Renal cortex interstitium (tissue), 15 donors: Measurements from ENCODE around the gene NUTM2G. TPM values are rescaled to one million over a fixed set of nuclear protein-coding genes. Genes with fewer than 3 reads are reported as not detected.
"Not testable (repeated sequence)": the region's sequence is repeated elsewhere in the genome, so short reads cannot be mapped to it uniquely, and the experiment has no call there.

Experiments
- DNase-seq, 11 donors: peaks; one replicate each; pipeline ENCODE4 v3.0.0-alpha.2; 2013; ENCODE audit warnings: low read depth in 9 of 11, low spot score in 4 of 11; ENCODE audit errors: extremely low read depth in 1 of 11
- long read RNA-seq, 16 experiments: transcript quantifications; one replicate each; lab custom pipeline, GENCODE V29; 2026
- polyA plus RNA-seq, 3 donors: library from polyadenylated mRNA; unstranded; fragments of 120-200 nt; gene quantifications; one replicate each; pipeline ENCODE4 v1.2.1, GENCODE V29; 2013; ENCODE audit not compliant: insufficient read length in 3 of 3

The NUTM2G gene, protein sequence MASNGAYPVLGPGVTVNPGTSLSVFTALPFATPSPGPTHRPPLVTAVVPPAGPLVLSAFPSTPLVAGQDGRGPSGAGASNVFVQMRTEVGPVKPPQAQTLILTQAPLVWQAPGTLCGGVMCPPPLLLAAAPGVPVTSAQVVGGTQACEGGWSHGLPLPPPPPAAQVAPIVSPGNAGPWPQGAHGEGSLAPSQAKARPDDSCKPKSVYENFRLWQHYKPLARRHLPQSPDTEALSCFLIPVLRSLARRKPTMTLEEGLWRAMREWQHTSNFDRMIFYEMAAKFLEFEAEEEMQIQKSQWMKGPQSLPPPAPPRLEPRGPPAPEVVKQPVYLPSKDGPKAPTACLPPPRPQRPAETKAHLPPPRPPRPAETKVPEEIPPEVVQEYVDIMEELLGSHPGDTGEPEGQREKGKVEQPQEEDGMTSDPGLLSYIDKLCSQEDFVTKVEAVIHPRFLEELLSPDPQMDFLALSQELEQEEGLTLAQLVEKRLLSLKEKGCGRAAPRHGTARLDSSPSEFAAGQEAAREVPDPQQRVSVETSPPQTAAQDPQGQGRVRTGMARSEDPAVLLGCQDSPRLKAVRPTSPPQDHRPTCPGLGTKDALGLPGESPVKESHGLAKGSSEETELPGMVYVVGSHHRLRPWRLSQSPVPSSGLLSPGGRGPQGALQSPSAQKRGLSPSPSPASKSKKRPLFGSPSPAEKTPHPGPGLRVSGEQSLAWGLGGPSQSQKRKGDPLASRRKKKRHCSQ
- 1 to 10 TPM in 1 of 3 donors, under 1 TPM in 2; 0.31 to 4.0 (median 0.57) TPM for polyA plus RNA-seq
- long read RNA-seq, donor 1, partial matches to known transcripts = 5 of 5 reads
- long read RNA-seq, donor 1, other reads (novel, unspliced or antisense) = 0 of 5 reads
- long read RNA-seq, donor 2 = 0 reads
- long read RNA-seq, donor 3 = 0 reads
- long read RNA-seq, donor 4 = 0 reads
- long read RNA-seq, donor 5 = 0 reads
- long read RNA-seq, donor 6, partial matches to known transcripts = 5 of 5 reads
- long read RNA-seq, donor 6, other reads (novel, unspliced or antisense) = 0 of 5 reads
- long read RNA-seq, donor 7 = 0 reads
- long read RNA-seq, donor 8 = 0 reads
- long read RNA-seq, donor 9, partial matches to known transcripts = 30 of 42 reads
- long read RNA-seq, donor 9, other reads (novel, unspliced or antisense) = 12 of 42 reads
- long read RNA-seq, donor 10 = 0 reads
- long read RNA-seq, donor 11 = 0 reads
- long read RNA-seq, donor 12 = 0 reads
- long read RNA-seq, donor 13 = 0 reads
- long read RNA-seq, donor 14 = 0 reads
- long read RNA-seq, donor 15 = 0 reads
- long read RNA-seq, donor 16 = 0 reads

DNA sequence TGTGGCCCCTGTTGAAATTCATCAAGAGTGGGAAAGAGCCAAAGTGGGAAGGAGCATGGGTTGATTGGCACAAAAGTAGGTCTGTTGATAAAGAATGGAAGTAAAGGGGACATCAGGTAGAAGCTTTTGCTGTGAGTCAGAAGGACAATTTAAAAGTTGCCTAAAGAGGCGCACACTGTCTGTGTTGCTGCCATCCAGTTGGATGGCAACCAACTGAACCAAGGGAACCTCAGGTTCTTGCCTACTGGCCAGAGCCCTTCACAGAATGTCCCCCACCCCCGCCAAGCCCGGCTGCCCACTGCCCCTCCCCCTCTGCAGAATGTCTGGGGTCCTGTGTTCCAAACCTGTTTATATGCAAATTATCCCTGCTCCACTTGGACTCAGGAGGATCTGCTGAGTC lies at the start of gene NUTM2G:
TSS of gene NUTM2G (plus strand) at position 301 of the 400 bp plus-strand sequence. CDS start 182 bp downstream, outside the sequence.
- not testable (repeated sequence) for DNase-seq

DNA sequence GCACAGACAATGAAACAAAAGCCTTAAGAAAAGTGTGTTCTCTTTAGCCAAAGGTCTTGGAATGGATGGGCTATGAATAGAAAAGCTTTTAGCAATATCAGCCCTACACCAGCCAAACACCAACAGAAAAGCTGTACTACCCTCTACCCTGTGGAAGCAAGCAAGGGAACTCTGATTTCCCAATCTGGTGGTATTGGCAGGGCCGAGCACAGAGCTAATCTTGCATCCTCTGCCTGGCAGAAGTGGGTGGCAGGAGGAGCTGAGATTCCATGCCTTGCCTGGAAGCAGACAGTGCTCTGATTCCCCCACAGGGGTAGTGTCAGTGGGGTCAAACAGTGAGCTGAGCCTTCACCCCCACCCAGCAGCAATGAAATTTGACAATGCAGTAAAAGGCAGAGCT lies 44.7 kb upstream of the NUTM2G start:
- DNase-seq = no peak

DNA sequence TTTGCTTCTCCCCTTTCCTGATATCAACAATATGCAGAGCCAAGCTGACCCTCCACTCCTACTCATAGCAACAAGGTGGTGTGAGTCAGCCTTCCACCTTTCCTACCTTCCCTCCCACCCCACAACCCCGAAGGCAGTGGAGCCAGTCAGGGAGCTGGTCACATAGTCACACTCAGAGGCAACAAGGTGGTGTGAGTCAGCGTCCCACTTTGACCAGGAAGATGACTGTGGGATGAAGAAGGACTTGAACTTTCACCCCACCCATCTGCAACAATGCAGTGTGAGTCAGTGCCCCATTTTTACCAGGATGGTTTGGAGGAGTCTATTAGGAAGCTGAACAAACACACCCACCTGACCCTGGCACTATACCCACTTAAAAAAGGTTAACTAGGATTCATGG lies 44.2 kb upstream of the NUTM2G start:
- no peak for DNase-seq

DNA sequence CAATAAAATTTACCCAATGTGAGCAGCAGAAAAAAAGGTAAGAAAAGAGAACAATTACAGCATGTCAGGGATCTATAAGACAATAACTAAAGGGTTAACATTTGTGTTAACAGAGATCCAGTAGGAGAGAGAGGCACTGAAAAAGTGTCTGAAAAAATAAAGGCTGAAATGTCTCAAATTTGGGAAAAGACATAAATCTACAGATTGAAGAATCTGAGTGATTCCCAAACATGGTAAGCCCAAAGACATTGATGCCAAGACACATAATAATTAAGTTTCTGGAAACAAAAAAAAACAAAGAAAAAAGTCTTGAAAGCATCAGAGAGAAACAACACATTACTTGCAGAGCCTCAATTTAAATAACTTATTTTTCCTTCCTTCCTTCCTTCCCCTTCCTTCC lies 43.2 kb upstream of the NUTM2G start:
- no peak for DNase-seq

DNA sequence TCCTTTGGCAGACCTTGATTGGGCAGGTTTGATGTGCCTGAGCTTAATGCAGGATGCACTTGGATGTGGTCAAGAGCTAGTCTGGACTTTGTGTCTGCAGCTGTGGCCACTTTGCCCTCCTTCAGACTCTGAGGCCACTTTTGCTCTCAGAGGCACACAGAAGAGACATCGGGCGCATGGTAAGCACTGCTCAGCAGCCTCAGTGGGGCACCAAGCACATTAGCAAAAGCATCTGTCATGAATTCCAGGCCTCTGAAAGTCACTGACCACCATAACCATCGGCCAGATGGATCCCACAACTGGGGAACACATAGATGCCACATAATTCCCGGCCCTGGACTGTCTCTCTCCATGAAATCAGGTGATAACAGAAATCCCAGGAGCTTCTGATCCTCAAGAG lies 40.1 kb upstream of the NUTM2G start:
- no peak for DNase-seq

DNA sequence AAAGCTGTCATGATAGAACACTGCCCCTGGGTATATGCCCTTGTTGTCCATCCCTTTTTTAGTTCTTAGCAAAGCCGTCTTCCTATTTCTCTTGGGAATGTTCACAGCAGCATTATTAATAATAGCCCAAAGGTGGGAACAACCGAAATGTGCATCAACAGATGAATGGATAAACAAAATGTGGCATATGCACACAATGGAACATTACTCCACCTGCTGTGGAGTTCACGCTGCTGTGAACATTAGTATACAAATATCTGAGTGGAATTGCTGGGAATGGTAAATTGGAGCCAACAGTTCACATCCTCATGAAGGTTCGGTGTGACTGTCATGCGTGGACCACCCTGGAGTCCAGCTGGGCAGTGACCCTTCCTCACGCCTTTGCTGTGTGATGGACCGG lies 36.5 kb upstream of the NUTM2G start:
- no peak for DNase-seq

DNA sequence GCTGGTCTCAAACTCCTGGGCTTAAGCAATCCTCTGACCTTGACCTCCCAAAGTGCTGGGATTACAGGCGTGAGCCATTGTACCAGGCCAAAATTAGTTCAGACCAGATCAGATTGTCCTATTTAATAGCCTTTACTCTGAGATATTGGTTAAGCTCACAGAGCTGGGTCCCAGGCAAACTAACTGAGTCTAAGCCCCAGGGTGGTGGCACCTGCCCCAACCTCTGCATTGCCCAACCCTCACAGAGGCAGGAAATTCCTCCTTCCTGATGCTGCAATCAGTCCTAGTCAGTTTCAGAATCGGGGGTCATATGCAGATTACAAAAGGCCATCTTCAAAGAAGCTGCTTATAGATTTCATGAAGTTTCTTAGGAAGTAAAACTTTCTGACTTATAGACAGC lies 28.6 kb upstream of the NUTM2G start:
- DNase-seq = not testable (repeated sequence)

DNA sequence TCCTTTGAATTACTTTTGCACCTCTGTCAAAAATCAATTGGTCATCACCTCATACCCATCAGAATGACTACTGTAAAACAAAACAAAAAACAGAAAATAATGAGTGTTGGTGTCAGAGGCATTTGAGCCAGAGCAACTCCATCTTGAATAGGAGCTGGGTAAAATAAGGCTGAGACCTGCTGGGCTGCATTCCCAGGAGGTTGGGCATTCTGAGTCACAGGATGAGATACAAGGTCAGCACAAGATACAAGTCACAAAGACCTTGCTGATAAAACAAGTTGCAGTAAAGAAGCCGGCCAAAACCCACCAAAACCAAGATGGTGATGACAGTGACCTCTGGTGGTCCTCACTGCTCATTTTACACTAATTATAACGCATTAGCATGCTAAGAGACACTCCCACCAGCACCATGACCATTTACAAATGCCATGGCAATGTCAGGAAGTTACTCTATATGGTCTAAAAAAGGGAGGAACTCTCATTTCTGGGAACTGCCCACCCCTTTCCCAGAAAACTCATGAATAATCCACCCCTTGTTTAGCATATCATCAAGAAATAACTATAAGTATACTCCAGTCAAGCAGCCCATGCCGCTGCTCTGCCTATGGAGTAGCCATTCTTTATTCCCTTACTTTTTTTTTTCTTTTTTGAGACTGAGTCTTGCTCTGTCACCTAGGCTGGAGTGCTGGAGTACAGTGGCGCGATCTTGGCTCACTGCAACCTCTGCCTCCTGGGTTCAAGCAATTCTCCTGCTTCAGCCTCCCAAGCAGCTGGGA lies 23.5 kb upstream of the NUTM2G start:
- DNase-seq = not testable (repeated sequence)

DNA sequence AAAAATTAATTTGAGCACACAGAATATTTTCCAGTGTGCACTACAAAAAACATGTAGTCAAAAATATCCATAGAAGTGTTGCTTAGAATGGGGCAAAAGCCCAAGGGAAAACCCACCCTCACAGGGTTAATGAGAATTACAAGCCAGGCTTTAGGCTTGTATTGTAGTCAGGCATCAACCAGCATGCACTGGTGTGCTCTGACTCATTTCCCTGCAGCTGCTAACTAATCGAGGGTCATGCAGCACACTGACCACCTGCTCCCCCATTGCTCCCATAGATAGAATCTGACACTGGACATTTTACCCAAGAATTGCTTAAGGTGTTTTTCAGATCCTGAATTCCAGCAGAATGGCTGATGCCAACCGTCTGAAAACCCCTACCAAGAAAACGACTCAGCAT lies 20.2 kb upstream of the NUTM2G start:
- DNase-seq = not testable (repeated sequence)

DNA sequence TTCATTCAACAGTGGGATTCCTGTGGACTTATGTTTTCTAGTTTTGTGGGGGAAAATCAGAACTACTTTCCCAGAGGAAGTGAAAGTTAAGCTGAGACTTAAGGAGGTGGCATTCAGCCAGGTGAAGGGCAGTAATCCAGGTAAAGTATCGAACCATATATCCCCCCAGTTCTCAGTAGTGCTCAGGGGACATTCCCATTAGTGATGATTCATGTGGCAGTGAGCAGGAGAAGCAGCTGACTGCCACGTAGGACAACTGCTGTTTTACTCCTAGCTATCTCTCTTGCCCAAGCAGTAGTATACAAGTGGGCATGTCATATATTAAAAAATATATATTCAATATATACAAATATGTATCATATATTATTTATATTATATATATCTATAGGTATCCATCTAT lies 13.1 kb upstream of the NUTM2G start:
- not testable (repeated sequence) for DNase-seq

DNA sequence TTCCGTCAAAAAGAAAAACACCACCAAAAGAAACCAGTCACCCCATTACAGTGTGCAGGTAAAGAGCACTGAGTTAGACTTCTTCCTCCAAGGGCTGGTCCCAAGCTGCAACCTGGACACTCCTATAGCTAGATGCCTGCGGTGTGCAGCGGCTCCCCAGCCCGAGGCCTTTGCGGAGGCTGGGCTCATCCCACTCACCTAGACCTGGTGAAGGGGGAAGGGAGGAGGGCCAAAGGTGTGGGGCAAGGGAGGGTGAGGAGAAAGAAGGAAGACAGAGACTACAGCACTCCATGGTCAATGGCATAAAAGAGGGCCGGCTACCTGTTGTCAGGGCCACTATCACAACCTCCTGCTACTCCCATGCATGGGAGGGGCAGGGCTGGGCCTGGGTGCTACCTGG lies 12.1 kb upstream of the NUTM2G start:
- not testable (repeated sequence) for DNase-seq

DNA sequence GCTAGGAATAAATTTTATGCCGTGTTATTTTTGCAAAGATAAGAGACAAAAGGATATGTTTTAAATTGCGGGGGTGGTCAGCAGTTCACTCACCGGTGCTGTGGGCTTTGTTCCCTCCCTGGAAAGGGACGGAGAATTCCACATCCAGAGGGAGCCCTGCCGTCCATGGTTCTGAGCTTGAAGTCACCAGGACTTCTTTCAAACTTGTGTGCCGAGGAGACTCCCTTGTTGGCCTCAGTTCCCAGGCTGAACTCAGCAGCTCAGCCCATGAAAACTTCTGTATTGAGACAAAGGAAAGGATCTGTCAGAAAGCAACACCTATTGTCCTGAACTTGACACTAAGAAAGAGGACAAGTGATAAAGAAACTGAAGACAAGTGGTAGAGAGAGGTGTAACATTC lies 10.1 kb upstream of the NUTM2G start:
- DNase-seq = not testable (repeated sequence)

DNA sequence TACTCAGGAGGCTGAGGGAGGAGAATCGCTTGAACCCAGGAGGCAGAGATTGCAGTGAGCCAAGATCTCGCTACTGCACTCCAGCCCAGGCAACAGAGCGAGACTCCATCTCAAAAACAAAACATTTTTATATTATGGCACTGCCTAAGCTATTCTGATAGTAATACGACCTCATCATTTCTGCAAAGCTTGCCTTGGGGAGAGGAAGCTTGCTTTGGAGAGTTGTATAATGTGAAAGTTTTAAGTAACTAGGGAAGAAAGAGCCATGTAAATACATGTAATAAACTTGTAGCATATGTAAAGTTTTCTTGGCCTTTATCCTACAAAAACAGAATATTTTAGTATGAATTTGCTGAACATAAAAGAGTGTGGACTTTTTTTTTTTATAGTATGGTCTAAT lies 7.8 kb upstream of the NUTM2G start:
- DNase-seq = not testable (repeated sequence)

DNA sequence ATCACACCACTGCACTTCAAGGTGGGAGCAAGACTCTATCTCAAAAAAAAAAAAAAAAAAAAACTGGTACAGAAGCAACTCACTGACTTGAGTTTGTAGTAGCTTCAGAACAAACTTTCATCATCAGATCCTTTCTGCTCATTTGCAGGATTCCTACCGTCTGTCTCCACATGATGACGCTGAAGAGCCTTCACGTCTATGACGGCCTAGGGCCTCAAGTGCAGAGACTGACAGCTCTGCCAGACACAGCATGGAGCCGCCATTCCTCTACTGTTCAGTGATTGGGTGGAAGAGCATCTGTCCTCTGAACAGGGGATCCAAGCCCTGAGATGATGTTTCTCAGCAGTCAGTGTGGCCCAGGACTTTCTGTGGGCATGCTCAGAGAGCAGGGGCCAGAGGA lies 3.1 kb upstream of the NUTM2G start:
- DNase-seq = not testable (repeated sequence)

DNA sequence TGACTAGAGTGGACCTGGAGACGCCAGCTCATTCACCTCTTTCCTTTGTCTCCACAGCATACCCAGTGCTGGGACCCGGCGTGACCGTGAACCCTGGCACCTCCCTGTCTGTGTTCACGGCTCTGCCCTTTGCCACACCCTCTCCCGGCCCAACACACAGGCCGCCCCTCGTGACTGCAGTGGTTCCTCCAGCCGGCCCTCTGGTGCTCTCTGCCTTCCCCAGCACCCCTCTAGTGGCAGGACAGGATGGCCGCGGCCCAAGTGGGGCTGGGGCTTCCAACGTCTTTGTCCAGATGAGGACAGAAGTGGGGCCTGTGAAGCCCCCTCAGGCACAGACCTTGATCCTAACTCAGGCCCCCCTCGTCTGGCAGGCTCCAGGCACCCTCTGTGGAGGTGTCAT lies 3.0 kb downstream of the NUTM2G start:
- DNase-seq = not testable (repeated sequence)

DNA sequence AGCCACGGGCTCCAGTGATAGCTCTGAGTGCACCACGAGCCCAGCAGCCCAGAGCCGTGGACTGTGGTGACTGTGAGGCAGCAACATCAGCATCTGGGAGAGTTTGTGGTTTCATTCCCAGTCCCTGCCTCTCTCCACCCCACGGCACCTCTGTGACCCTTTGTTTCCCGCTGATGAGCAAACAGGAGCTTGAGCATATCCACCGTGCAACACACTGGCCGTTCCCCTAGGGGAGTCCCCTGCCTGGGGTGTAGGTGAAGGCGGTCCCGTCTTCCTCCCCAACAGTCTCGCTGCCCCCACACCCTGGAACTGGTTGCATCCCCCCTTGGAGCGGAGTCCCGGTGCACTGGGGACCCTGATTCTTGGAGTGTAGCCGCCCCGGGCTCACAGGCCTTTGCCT lies 5.5 kb downstream of the NUTM2G start:
- DNase-seq = not testable (repeated sequence)

DNA sequence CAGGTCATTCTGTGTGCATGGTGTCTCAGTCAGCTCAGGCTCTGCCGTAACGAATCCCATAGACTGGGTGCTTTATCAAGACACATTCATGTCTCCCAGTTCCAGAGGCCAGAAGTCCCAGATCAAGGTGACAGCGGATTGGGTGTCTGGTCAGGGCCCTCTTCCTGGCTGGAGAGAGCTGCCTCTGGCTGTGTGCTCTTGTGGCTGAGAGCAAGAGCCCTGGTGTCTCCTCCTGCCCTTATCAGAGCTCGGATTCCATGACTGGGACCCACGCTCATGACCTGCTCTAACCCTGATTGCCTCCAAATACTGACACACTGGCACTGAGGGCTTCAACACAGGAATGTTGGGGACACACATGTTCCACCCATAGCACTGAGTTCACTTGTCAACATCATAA lies 6.1 kb downstream of the NUTM2G start:
- not testable (repeated sequence) for DNase-seq

DNA sequence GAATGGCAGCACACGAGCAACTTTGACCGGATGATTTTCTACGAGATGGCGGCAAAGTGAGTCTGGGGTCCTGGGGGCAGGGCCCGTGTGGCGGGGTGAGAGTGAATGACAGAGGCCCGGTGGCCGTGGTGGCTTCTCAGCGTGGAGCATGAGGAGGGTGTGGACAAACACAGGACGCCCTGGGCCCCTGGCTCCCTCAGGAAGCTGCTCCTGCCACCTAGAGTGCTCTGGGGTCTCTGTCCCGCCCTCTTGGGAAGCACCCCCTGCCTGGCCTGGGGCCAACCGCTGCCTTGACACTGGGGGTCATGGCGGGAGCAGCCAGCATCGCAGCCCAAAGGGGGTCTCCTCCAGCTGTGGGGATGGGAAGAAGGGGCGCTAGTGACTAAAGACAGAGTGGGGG lies 6.8 kb downstream of the NUTM2G start:
- not testable (repeated sequence) for DNase-seq
